PC-9 (cell line): ENCODE data around the gene PLEKHH2. TPM values are rescaled to one million over a fixed set of nuclear protein-coding genes. Genes with fewer than 3 reads are reported as not detected.
"Not testable (repeated sequence)": the region's sequence is repeated elsewhere in the genome, so short reads cannot be mapped to it uniquely, and the experiment has no call there.

Experiments used
- BruUV-seq: library from RNA; stranded (reverse); fragments of 400-500 nt; replicated peaks from 2 replicates; lab custom pipeline; 2021; lab: Mats Ljungman, UMichigan
- CTCF ChIA-PET: fragments of 300-600 bp; sonication (Branson Sonifier 250); formaldehyde crosslinking; loops from one replicate; lab custom pipeline; 2022; ENCODE audit warnings: antibody characterized with exemption; lab: Charles Lee
- POLR2A ChIA-PET: fragments of 300-600 bp; sonication (Branson Sonifier 250); formaldehyde crosslinking; loops from one replicate; lab custom pipeline; 2022; ENCODE audit warnings: antibody characterized with exemption; ENCODE audit not compliant: unreplicated experiment; lab: Charles Lee
- DNase-seq, 2 experiments: peaks; one replicate each; pipeline versions ENCODE4 v3.0.0 to v3.0.0-alpha.2; 2015 to 2022; ENCODE audit warnings: mixed read lengths in 1 of 2
- H2AFZ ChIP-seq: fragments of 200-600 bp; sonication (generic); 2 replicates; pipeline ENCODE4 v1.8.1; 2017; ENCODE audit warnings: antibody characterized with exemption
- H3F3A ChIP-seq: fragments of 200-600 bp; sonication (generic); 2 replicates; pipeline ENCODE4 v1.8.1; 2017; ENCODE audit warnings: antibody characterized with exemption, mild to moderate bottlenecking, low read depth; ENCODE audit not compliant: insufficient read depth
- H3K27ac ChIP-seq: fragments of 200-600 bp; sonication (generic); 2 replicates; pipeline ENCODE4 v1.6.1; 2016; ENCODE audit warnings: mixed run types
- H3K27me3 ChIP-seq: fragments of 200-600 bp; sonication (generic); 2 replicates; pipeline ENCODE4 v1.6.1; 2016; ENCODE audit warnings: low read depth, mixed run types; ENCODE audit not compliant: insufficient read depth
- H3K36me3 ChIP-seq: fragments of 200-600 bp; sonication (generic); 2 replicates; pipeline ENCODE4 v1.6.1; 2016; ENCODE audit warnings: low read depth, mixed run types
- H3K4me1 ChIP-seq: fragments of 200-600 bp; sonication (generic); replicated peaks from 2 replicates; pipeline ENCODE4 v1.6.1; 2016; ENCODE audit warnings: mixed run types; ENCODE audit not compliant: insufficient read depth
- H3K4me2 ChIP-seq: fragments of 200-600 bp; sonication (generic); 2 replicates; pipeline ENCODE4 v1.6.1; 2017; ENCODE audit warnings: mixed run types
- H3K4me3 ChIP-seq: fragments of 200-600 bp; sonication (generic); 2 replicates; pipeline ENCODE4 v1.6.1; 2016; ENCODE audit warnings: mixed run types
- H3K79me2 ChIP-seq: fragments of 200-600 bp; sonication (generic); 2 replicates; pipeline ENCODE4 v1.6.1; 2017; ENCODE audit warnings: low read depth, mixed run types
- H3K9me2 ChIP-seq: fragments of 200-600 bp; sonication (generic); 2 replicates; pipeline ENCODE4 v1.8.1; 2017; ENCODE audit warnings: mild to moderate bottlenecking; ENCODE audit not compliant: insufficient read depth
- H3K9me3 ChIP-seq: fragments of 200-600 bp; sonication (generic); 2 replicates; pipeline ENCODE4 v1.8.1; 2016; ENCODE audit warnings: low read depth; ENCODE audit not compliant: insufficient read depth
- H4K20me1 ChIP-seq: fragments of 200-600 bp; sonication (generic); 2 replicates; pipeline ENCODE4 v1.8.1; 2017; ENCODE audit not compliant: insufficient read depth
- EZH2 ChIP-seq: fragments of 200-600 bp; sonication (generic); IDR thresholded peaks from 2 replicates; pipeline ENCODE4 v1.8.0; 2017; ENCODE audit warnings: antibody characterized with exemption, low read depth
- intact Hi-C: fragments of 100-400 bp; cut with micrococcal nuclease; formaldehyde crosslinking; loops from one replicate; pipeline ENCODE4 v1.10.0; 2022; ENCODE audit not compliant: unreplicated experiment
- total RNA-seq: library from RNA; stranded (reverse); gene quantifications from 2 replicates; pipeline ENCODE4 v1.2.3, GENCODE V29; 2021
- TF ChIP-seq, protein P1 (sequence below): fragments of 200-600 bp; sonication (generic); conservative IDR thresholded peaks from 2 replicates; pipeline ENCODE4 v1.6.1; 2017; ENCODE audit warnings: mixed run types, antibody characterized with exemption, mild to moderate bottlenecking, moderate library complexity

The PLEKHH2 gene
- total RNA-seq, 1 experiment from 2014 or later, result 1.6 TPM

DNA sequence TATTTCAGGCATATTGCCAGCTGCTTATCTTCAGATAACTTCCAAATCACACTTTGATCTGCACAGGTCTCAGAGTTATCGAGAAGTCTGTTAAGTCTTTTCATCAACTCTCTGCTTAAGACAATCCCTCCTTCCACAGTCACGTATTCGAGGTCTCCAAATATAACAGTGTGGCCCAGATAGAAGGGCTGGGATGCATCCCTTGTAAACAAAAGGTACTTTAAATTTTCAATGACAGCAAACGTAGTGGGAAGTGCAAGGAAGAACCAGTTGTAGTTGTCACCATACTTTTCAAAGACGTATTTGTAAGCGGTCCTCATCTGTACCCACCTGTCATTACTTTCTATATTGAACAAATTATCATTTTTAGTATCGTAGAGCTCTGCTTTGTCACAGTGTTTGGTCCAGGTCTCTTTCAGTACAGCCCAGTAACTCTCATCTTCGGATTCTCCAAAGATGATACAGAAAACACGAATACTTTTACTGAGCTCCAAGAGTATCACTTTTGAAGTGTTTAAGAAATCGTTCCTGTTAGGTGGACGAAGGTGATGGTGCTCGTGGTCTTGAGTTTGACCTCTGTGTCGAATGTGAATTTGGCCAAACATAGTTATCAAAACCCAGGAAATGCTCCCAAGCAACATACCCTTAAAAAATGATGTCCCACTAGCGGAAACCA lies 38.7 kb downstream of the PLEKHH2 start:
- peak overlapping the region; percentile 63 for H3K4me3 ChIP-seq
- ChIA-PET POLR2A (interaction anchor here (0.6 kb wide), 3 partner anchors 19 to 1161 kb away, joined by 3 read pairs; no protein-coding TSS in a partner anchor), CTCF (interaction anchor here (0.6 kb wide), 1 partner anchor 394 kb away, joined by 4 read pairs; no protein-coding TSS in a partner anchor)
- no peak overlapping the region for H3K27ac ChIP-seq
- peaks cover 9% of the 10 kb centered on the region for H3F3A ChIP-seq
- no peaks in the 10 kb centered on the region for H3K27me3 ChIP-seq
- H4K20me1 ChIP-seq, result no peaks in the 10 kb centered on the region
- peak overlapping the region; percentile 90 for H2AFZ ChIP-seq
- H3K36me3 ChIP-seq, result no peaks in the 10 kb centered on the region
- no peaks in the 10 kb centered on the region for H3K9me2 ChIP-seq
- peak overlapping the region; percentile 78 for H3K4me2 ChIP-seq
- H3K9me3 ChIP-seq, result no peaks in the 10 kb centered on the region
- H3K4me1 ChIP-seq, result peaks cover 15% of the 10 kb centered on the region
- TSS peak; percentile 88 for BruUV-seq
- TF ChIP-seq EZH2, result no peak
- TF ChIP-seq, protein P1, sequence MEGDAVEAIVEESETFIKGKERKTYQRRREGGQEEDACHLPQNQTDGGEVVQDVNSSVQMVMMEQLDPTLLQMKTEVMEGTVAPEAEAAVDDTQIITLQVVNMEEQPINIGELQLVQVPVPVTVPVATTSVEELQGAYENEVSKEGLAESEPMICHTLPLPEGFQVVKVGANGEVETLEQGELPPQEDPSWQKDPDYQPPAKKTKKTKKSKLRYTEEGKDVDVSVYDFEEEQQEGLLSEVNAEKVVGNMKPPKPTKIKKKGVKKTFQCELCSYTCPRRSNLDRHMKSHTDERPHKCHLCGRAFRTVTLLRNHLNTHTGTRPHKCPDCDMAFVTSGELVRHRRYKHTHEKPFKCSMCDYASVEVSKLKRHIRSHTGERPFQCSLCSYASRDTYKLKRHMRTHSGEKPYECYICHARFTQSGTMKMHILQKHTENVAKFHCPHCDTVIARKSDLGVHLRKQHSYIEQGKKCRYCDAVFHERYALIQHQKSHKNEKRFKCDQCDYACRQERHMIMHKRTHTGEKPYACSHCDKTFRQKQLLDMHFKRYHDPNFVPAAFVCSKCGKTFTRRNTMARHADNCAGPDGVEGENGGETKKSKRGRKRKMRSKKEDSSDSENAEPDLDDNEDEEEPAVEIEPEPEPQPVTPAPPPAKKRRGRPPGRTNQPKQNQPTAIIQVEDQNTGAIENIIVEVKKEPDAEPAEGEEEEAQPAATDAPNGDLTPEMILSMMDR, result no peak
- no peak for DNase-seq
- intact Hi-C loops, result no loop called here
- H3K79me2 ChIP-seq, result no peaks in the 10 kb centered on the region

DNA sequence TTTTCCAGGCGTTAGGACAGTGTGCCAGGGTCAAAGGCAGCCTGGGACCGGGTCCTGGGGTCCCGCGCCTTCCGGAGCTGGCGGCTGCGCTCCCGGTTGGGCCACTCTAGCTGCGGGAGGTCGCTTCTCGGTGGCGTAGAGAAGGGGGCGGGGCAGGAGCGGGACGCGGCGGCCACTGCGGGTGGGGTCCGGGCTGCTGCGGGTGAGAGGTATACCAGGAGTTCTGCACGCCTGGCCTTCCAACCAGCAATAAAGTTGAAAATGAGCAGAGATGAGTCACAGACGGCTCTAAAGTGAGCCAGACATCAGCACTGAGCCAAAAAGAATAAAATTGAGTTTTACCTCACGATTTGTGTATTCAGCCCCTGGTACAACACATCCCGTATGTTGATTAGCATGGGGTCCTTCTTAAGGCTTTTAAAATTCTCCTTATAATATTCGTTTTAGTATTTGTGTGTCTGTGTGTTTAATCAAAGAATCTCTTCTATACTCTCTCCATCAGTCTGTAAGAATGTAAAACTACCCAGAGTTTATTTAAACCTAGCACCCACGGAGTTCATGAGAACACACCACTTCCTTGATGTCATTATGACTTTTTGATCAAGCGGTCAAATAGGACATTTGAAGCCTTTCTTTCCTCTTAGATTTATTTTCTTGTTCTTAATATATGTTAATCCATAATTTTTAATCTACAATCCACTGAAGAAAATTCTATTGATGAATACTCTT lies 39.4 kb downstream of the PLEKHH2 start, which contains the start of gene C1GALT1C1L:
Gene C1GALT1C1L (minus strand): TSS at position 108 of the 729 bp plus-strand sequence. CDS start 107 bp downstream, at position 1.
- Histone ChIP-seq H2AFZ (peak within 1 kb of the TSS; percentile 90), H3K4me2 (peak within 1 kb of the TSS; percentile 78), H3K79me2 (no peaks in the 10 kb centered on the region), H4K20me1 (no peaks in the 10 kb centered on the region), H3K27ac (no peak within 1 kb of the TSS), H3K4me1 (peaks cover 15% of the 10 kb centered on the region), H3K36me3 (no peaks in the 10 kb centered on the region), H3F3A (peaks cover 9% of the 10 kb centered on the region), H3K4me3 (peak within 1 kb of the TSS; percentile 63), H3K9me2 (no peaks in the 10 kb centered on the region), H3K9me3 (no peaks in the 10 kb centered on the region), H3K27me3 (no peaks in the 10 kb centered on the region)
- DNase-seq, result peak; percentile 52 to 76
- BruUV-seq, result no TSS peak
- CTCF ChIA-PET, result interaction anchor here (0.6 kb wide), 1 partner anchor 393 kb away, joined by 4 read pairs; no protein-coding TSS in a partner anchor
- POLR2A ChIA-PET, result interaction anchor here (0.5 to 0.6 kb wide), 3 partner anchors 55 to 989 kb away, joined by 3 to 8 read pairs (median 4); no protein-coding TSS in a partner anchor
- no peak for TF ChIP-seq EZH2
- TF ChIP-seq, protein P1, result no peak
- intact Hi-C loops, result no loop called here

GRCh38 chr2:43677783-43678182 lies 40.7 kb downstream of the PLEKHH2 start:
- H3K4me3 ChIP-seq, BruUV-seq, H3K36me3 ChIP-seq, intact Hi-C loops, H3K27ac ChIP-seq, H3K9me2 ChIP-seq, POLR2A ChIA-PET, H3K9me3 ChIP-seq, H2AFZ ChIP-seq, H3K79me2 ChIP-seq, CTCF ChIA-PET, H4K20me1 ChIP-seq, H3F3A ChIP-seq, H3K4me2 ChIP-seq, H3K27me3 ChIP-seq, DNase-seq: not testable (repeated sequence)
- H3K4me1 ChIP-seq, result peaks cover 15% of the 10 kb centered on the region
